Osteocyte (in vitro differentiated cells): Measurements from ENCODE around the gene ATP11B. TPM values are rescaled to one million over a fixed set of nuclear protein-coding genes. Genes with fewer than 3 reads are reported as not detected.

ENCODE experiments used
- DNase-seq: peaks from one replicate; pipeline ENCODE4 v3.0.0; 2021; ENCODE audit warnings: mixed read lengths; ENCODE audit not compliant: unreplicated experiment; ENCODE audit errors: extremely low spot score
- H3K27ac Mint-ChIP-seq: one replicate; pipeline ENCODE4 v1.8.0; 2021; ENCODE audit warnings: mild to moderate bottlenecking, mixed read lengths; ENCODE audit not compliant: unreplicated experiment
- H3K27me3 Mint-ChIP-seq: one replicate; pipeline ENCODE4 v1.8.0; 2021; ENCODE audit warnings: mixed read lengths; ENCODE audit not compliant: unreplicated experiment
- H3K36me3 Mint-ChIP-seq: one replicate; pipeline ENCODE4 v1.8.0; 2021; ENCODE audit warnings: mixed read lengths; ENCODE audit not compliant: unreplicated experiment
- H3K4me1 Mint-ChIP-seq: one replicate; pipeline ENCODE4 v1.8.0; 2021; ENCODE audit warnings: mixed read lengths; ENCODE audit not compliant: unreplicated experiment
- H3K4me3 Mint-ChIP-seq: one replicate; pipeline ENCODE4 v1.8.0; 2021; ENCODE audit warnings: mild to moderate bottlenecking, moderate library complexity, mixed read lengths; ENCODE audit not compliant: unreplicated experiment
- H3K9me3 Mint-ChIP-seq: one replicate; pipeline ENCODE4 v1.8.0; 2021; ENCODE audit warnings: mixed read lengths; ENCODE audit not compliant: unreplicated experiment
- CTCF ChIP-seq: fragments of 200-600 bp; sonication (generic); IDR thresholded peaks from 2 replicates; pipeline ENCODE4 v1.5.0; 2021; ENCODE audit warnings: antibody characterized with exemption, mild to moderate bottlenecking, moderate library complexity
- total RNA-seq: library from RNA; stranded (reverse); gene quantifications from 2 replicates; pipeline ENCODE4 v1.2.1, GENCODE V29; 2021

Gene ATP11B
- total RNA-seq, 1 donor from 2014 or later = 69.2 TPM

- Mint-ChIP-seq H3K27ac (no peak overlapping the region), H3K27me3 (no peaks in the 10 kb centered on the region), H3K36me3 (peaks cover 22% of the 10 kb centered on the region), H3K9me3 (no peaks in the 10 kb centered on the region), H3K4me1 (no peaks in the 10 kb centered on the region), H3K4me3 (no peak overlapping the region)
- no peak for DNase-seq
- TF ChIP-seq CTCF = no peak
These were observed 93.2 kb downstream of the ATP11B start for GRCh38 chr3:182886497-182886896.

- Mint-ChIP-seq H3K27ac (no peak overlapping the region), H3K4me3 (no peak overlapping the region), H3K27me3 (no peaks in the 10 kb centered on the region), H3K36me3 (peaks cover 33% of the 10 kb centered on the region), H3K9me3 (no peaks in the 10 kb centered on the region), H3K4me1 (no peaks in the 10 kb centered on the region)
- TF ChIP-seq CTCF = no peak
- DNase-seq = no peak
These were observed 96.8 kb downstream of the ATP11B start for GRCh38 chr3:182889948-182890629.

GRCh38 chr3:182891364-182891763 lies 98.1 kb downstream of the ATP11B start:
- H3K9me3 Mint-ChIP-seq = no peaks in the 10 kb centered on the region
- no peak for TF ChIP-seq CTCF
- no peaks in the 10 kb centered on the region for H3K27me3 Mint-ChIP-seq
- no peak overlapping the region for H3K27ac Mint-ChIP-seq
- no peak overlapping the region for H3K4me3 Mint-ChIP-seq
- peaks cover 2% of the 10 kb centered on the region for H3K4me1 Mint-ChIP-seq
- DNase-seq = no peak
- H3K36me3 Mint-ChIP-seq = peaks cover 31% of the 10 kb centered on the region

- no peak for DNase-seq
- no peaks in the 10 kb centered on the region for H3K27me3 Mint-ChIP-seq
- no peaks in the 10 kb centered on the region for H3K9me3 Mint-ChIP-seq
- TF ChIP-seq CTCF = no peak
- no peak overlapping the region for H3K27ac Mint-ChIP-seq
- peaks cover 35% of the 10 kb centered on the region for H3K36me3 Mint-ChIP-seq
- H3K4me3 Mint-ChIP-seq = no peak overlapping the region
- H3K4me1 Mint-ChIP-seq = peaks cover 2% of the 10 kb centered on the region
These were observed 98.9 kb downstream of the ATP11B start for GRCh38 chr3:182892226-182892625.

GRCh38 chr3:182895513-182896112 lies 102.3 kb downstream of the ATP11B start:
- no peak for TF ChIP-seq CTCF
- Mint-ChIP-seq H3K27me3 (no peaks in the 10 kb centered on the region), H3K9me3 (no peaks in the 10 kb centered on the region), H3K27ac (no peak overlapping the region), H3K4me3 (no peak overlapping the region), H3K36me3 (peaks cover 40% of the 10 kb centered on the region), H3K4me1 (peaks cover 2% of the 10 kb centered on the region)
- DNase-seq = no peak
